BJ (cell line): ENCODE results near the gene CCZ1. TPM values are rescaled to one million over a fixed set of nuclear protein-coding genes. Genes with fewer than 3 reads are reported as not detected.
"Not testable (repeated sequence)": the region's sequence is repeated elsewhere in the genome, so short reads cannot be mapped to it uniquely, and the experiment has no call there.

Experiments used
- CTCF ChIA-PET: fragments of 350-600 bp; formaldehyde crosslinking; extraction: SDS; loops from one replicate; lab custom pipeline; 2021; ENCODE audit warnings: antibody characterized with exemption, inconsistent platforms; lab: Yijun Ruan, JAX
- POLR2A ChIA-PET: fragments of 300-600 bp; sonication (Branson Sonifier 250); formaldehyde crosslinking; extraction: SDS; loops from one replicate; lab custom pipeline; 2021; ENCODE audit warnings: antibody characterized with exemption; lab: Charles Lee
- DNase-seq: peaks from one replicate; pipeline ENCODE4 v3.0.0-alpha.2; 2011; ENCODE audit warnings: low read depth
- H3K27me3 ChIP-seq: 2 replicates; pipeline ENCODE4 v1.6.0; 2011; ENCODE audit warnings: low read length; ENCODE audit not compliant: control insufficient read depth, insufficient read depth
- H3K36me3 ChIP-seq: 2 replicates; pipeline ENCODE4 v1.5.1; 2011; ENCODE audit warnings: low read length; ENCODE audit not compliant: control insufficient read depth, insufficient read depth
- H3K4me3 ChIP-seq: 2 replicates; pipeline ENCODE4 v1.5.1; 2011; ENCODE audit warnings: low read depth, mild to moderate bottlenecking, control low read depth, low read length
- polyA plus RNA-seq: library from polyadenylated mRNA; depleted of rRNA; stranded (reverse); fragments of >200 nt; gene quantifications from 2 replicates; pipeline ENCODE4 v1.2.3, GENCODE V29; 2011
- TF ChIP-seq, protein P1 (sequence below): IDR thresholded peaks from 2 replicates; pipeline ENCODE4 v1.5.1; 2011; ENCODE audit warnings: low read depth, mild to moderate bottlenecking, control low read depth, inconsistent platforms, low read length, moderate library complexity; ENCODE audit not compliant: insufficient read depth

Gene CCZ1
- polyA plus RNA-seq, 1 experiment, result 26.4 TPM

DNA sequence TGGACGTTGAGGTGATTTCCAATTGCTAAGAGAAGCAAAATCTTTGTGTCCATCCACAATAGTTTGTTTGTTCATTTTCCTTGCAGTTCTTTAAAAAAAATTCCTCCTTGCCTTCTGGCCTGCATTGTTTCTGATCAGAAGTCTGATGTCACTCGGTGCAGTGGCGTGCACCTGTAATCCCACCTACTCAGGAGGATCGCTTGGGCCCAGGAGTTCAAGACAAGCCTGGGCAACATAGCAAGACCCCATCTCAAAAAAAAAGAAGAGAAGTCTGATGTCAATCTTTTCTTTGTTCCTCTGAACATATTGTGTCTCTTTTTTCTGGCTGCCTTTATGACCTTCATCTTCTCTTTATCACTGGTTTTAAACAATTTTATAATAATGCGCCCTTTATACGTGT, 31.5 kb upstream of the CCZ1 start:
- Histone ChIP-seq H3K4me3 (no peak overlapping the region), H3K27me3 (no peaks in the 10 kb centered on the region), H3K36me3 (no peaks in the 10 kb centered on the region)
- CTCF ChIA-PET, result no interaction called here
- POLR2A ChIA-PET, result no interaction called here
- TF ChIP-seq, protein P1, sequence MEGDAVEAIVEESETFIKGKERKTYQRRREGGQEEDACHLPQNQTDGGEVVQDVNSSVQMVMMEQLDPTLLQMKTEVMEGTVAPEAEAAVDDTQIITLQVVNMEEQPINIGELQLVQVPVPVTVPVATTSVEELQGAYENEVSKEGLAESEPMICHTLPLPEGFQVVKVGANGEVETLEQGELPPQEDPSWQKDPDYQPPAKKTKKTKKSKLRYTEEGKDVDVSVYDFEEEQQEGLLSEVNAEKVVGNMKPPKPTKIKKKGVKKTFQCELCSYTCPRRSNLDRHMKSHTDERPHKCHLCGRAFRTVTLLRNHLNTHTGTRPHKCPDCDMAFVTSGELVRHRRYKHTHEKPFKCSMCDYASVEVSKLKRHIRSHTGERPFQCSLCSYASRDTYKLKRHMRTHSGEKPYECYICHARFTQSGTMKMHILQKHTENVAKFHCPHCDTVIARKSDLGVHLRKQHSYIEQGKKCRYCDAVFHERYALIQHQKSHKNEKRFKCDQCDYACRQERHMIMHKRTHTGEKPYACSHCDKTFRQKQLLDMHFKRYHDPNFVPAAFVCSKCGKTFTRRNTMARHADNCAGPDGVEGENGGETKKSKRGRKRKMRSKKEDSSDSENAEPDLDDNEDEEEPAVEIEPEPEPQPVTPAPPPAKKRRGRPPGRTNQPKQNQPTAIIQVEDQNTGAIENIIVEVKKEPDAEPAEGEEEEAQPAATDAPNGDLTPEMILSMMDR, result no peak
- DNase-seq, result no peak

DNA sequence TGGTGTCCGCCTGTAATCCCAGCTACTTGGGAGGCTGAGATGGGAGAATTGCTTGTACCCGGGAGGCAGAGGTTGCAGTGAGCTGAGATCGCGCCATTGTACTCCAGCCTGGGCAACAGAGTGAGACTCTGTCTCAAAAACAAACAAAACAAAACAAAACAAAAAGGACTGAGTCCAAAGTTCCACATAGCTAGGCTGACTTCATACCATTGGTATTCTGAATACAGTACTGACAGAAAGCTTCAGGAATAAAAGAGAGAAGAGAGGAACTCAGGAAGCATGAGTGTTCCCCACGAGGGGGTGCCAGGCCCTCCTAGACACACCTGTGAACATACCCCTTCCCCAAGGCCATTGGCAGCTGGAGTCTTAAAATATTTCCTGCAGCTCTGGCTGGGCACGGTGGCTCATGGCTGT, 29.6 kb upstream of the CCZ1 start:
- DNase-seq, H3K4me3 ChIP-seq, POLR2A ChIA-PET, H3K36me3 ChIP-seq, H3K27me3 ChIP-seq: not testable (repeated sequence)
- CTCF ChIA-PET, result interaction anchor here (1.3 kb wide), 1 partner anchor 12 kb away, joined by 4 read pairs; no protein-coding TSS in a partner anchor

DNA sequence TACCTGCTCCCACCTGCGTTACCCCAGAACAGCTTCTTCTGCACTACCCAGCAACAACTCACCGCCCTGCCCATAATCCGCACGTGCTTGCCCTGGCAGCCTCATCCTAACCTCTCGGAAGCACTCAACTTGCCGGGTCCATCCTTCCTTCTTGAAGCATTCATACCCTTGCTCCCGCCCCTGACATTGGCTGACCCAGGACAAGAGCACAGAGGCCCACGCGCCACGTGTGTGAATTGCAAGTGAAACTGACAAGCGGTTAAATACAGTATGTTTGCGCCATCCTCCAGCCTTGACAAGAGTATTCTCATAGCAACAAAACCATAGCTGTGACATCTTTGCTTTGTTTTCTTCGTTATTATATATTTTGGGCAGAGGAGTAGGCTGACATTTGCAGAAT, 28.8 kb upstream of the CCZ1 start:
- H3K4me3 ChIP-seq, result no peak overlapping the region
- DNase-seq, result no peak
- ChIA-PET POLR2A (no interaction called here), CTCF (interaction anchor here (0.8 kb wide), 1 partner anchor 13 kb away, joined by 6 read pairs; no protein-coding TSS in a partner anchor)
- H3K27me3 ChIP-seq, result no peaks in the 10 kb centered on the region
- TF ChIP-seq, protein P1, result no peak
- H3K36me3 ChIP-seq, result no peaks in the 10 kb centered on the region

DNA sequence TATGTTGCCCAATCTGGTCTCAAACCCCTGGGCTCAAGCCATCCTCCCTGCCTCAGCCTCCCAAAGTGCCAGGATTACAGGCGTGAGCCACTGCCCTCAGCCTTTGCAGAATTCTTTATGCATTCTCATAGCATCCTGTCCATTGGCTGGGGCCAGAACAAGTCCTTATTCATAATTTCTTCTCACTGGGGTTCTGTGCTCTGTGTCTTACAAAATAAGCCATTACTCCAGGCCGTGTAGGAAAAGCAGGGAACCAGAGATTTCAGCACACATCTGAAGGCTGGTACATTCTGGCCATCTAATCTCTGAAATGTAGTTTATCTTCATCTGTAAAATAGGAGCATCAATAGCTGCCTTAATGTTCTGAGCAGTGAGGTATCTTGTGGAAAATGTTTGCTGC, 28.2 kb upstream of the CCZ1 start:
- H3K27me3 ChIP-seq, result no peaks in the 10 kb centered on the region
- H3K4me3 ChIP-seq, result no peak overlapping the region
- no peak for DNase-seq
- TF ChIP-seq, protein P1, result no peak
- no peaks in the 10 kb centered on the region for H3K36me3 ChIP-seq
- ChIA-PET CTCF (interaction anchor here (0.8 kb wide), 1 partner anchor 14 kb away, joined by 6 read pairs; no protein-coding TSS in a partner anchor), POLR2A (no interaction called here)

DNA sequence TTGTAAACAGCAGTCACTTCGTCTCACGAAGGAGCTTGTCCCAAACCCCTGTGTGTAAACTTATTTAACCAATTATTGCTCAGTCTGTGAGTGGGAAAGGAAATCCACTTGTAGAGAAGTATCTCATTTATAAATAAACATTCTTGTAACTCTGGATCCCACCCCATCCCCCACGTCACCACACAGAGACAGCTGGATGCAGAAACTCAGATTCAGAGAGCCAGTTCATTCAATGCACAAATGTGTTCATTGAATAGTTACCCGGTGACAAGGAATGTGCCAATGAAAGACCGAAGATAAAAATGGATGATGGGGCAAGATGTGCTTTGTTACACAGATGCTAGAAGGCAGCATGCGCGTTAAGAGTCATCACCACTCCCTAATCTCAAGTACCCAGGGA, 26.2 kb upstream of the CCZ1 start:
- ChIA-PET POLR2A (no interaction called here), CTCF (interaction anchor here (1.3 kb wide), 1 partner anchor 16 kb away, joined by 3 read pairs; no protein-coding TSS in a partner anchor)
- Histone ChIP-seq H3K4me3 (no peak overlapping the region), H3K36me3 (no peaks in the 10 kb centered on the region), H3K27me3 (no peaks in the 10 kb centered on the region)
- DNase-seq, result no peak
- TF ChIP-seq, protein P1, result no peak

DNA sequence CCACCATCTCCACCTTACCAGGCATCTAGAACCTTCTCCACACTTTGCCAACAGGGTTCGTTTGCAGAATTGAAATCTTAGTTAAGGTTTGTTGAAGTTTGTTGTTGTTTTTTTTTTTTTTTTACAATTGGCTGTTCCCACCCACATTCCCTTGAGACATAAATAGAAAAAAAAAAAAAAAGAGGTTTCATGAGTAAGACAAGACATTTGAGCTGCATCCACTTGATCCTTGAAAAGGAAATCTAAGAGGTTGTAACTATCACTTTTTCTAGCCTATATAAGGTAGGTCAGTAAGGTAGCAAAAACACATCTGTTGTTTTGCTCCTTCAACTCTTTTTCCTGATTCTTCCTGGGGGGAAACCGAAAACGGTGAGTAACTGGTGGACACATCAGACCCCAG, 18.9 kb upstream of the CCZ1 start:
- CTCF ChIA-PET, DNase-seq, H3K4me3 ChIP-seq, H3K27me3 ChIP-seq, POLR2A ChIA-PET, H3K36me3 ChIP-seq: not testable (repeated sequence)

DNA sequence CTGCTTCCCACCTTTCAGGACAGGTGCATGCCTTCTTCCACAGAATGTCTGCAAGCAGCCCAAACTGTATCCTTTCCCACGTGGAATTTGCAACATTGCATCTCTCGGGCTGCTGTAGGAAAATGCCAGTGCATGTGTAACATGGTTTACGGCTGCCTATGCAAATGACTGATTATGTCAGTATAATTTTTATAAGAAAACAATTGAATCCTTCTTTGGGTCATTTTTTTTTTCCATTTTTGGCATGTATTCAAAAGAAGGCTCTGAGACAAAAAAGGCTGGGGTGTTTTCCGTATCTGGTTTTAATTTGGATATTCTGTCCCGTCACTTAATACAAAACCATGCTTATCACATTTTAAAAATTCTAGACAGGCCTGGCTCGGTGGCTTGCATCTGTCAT, 18.4 kb upstream of the CCZ1 start:
- H3K4me3 ChIP-seq, DNase-seq, POLR2A ChIA-PET, H3K36me3 ChIP-seq, H3K27me3 ChIP-seq, CTCF ChIA-PET: not testable (repeated sequence)

DNA sequence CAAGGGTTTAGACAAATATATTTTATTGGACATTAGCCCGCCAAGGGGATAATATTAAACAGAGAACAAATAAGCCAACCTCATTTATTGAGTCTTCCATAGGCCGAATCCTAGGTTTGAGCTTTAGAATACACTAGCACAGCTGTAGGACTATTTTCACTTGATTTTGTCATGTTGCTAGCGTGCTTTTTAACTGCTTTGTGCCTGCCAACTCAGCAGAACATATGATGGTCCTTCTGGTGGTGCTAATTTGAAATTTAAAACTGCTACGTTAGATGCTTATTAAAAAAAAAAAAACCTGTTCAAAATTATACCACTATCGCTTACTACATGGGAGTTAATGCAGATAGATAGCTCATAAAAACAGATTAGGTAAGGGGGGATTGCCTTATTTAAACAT, 14.1 kb upstream of the CCZ1 start:
- CTCF ChIA-PET, result interaction anchor here (0.9 kb wide), 1 partner anchor 105 kb away, joined by 3 read pairs; no protein-coding TSS in a partner anchor
- DNase-seq, H3K36me3 ChIP-seq, H3K4me3 ChIP-seq, POLR2A ChIA-PET, H3K27me3 ChIP-seq: not testable (repeated sequence)

DNA sequence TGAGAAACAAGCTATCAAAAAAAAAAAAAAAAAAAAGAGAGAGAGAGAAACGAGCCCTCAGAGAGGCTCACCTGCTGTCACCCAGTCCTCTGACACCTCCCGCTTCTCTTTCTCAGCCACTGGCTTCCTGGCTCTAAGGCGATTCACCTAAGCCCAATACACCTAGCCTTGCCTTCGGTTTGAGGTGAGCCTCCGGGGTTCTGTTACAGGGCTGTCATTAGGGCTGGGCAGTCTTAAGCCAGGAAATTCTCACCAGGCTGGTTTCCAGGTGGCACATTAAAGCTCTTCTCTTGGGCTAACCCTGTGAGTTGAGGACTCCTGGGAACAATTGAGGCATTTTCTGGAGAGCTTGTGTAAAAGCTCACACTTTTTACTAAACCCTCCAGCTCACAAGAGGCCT, 10.5 kb upstream of the CCZ1 start:
- H3K27me3 ChIP-seq, H3K36me3 ChIP-seq, POLR2A ChIA-PET, DNase-seq, H3K4me3 ChIP-seq, CTCF ChIA-PET: not testable (repeated sequence)

DNA sequence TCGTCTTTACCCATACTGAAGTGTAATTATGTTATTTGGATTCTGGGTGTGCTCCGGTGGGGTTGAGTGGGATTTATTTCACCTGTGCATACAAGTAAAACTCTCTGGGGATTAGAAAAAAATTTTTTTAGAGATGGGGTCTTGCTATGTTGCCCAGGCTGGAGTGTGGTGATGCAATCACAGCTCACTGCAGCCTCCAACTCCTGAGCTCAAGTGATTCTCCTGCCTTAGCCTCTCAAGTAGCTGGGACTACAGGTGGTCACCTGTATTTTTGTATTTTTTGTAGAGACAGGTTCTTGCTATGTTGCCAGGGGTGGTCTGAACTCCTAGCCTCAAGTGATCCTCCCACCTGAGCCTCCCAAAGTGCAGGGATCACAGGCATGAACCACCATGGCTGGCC, 8.3 kb upstream of the CCZ1 start:
- H3K36me3 ChIP-seq, CTCF ChIA-PET, H3K4me3 ChIP-seq, H3K27me3 ChIP-seq, POLR2A ChIA-PET, DNase-seq: not testable (repeated sequence)
